Smooth muscle cell (in vitro differentiated cells): ENCODE measurements around the gene TEP1. TPM values are rescaled to one million over a fixed set of nuclear protein-coding genes. Genes with fewer than 3 reads are reported as not detected.

Experiments
- DNase-seq: peaks from one replicate; lab custom pipeline; 2025; ENCODE audit not compliant: unreplicated experiment; lab: John Stamatoyannopoulos, UW
- H2AFZ ChIP-seq: fragments of 200-600 bp; sonication (generic); 2 replicates; pipeline ENCODE4 v1.6.0; 2016; ENCODE audit warnings: antibody characterized with exemption, low read depth, mild to moderate bottlenecking
- H3F3A ChIP-seq: fragments of 200-600 bp; sonication (generic); 2 replicates; pipeline ENCODE4 v1.6.0; 2017; ENCODE audit warnings: antibody characterized with exemption, low read depth
- H3K27ac ChIP-seq: fragments of 200-600 bp; sonication (generic); 2 replicates; pipeline ENCODE4 v1.5.1; 2016; ENCODE audit warnings: low read depth, mild to moderate bottlenecking
- H3K27me3 ChIP-seq: fragments of 200-600 bp; sonication (generic); 2 replicates; pipeline ENCODE4 v1.6.1; 2016; ENCODE audit warnings: low read depth, mild to moderate bottlenecking
- H3K36me3 ChIP-seq: fragments of 200-600 bp; sonication (generic); 2 replicates; pipeline ENCODE4 v1.5.1; 2016; ENCODE audit warnings: low read depth
- H3K4me1 ChIP-seq: fragments of 200-600 bp; sonication (generic); 2 replicates; pipeline ENCODE4 v1.5.1; 2016; ENCODE audit warnings: low read depth
- H3K4me2 ChIP-seq: fragments of 200-600 bp; sonication (generic); 2 replicates; pipeline ENCODE4 v1.6.0; 2016; ENCODE audit warnings: mild to moderate bottlenecking
- H3K4me3 ChIP-seq: fragments of 200-600 bp; sonication (generic); 2 replicates; pipeline ENCODE4 v1.5.1; 2016; ENCODE audit warnings: mild to moderate bottlenecking
- H3K79me2 ChIP-seq: fragments of 200-600 bp; sonication (generic); 2 replicates; pipeline ENCODE4 v1.6.0; 2016; ENCODE audit warnings: low read depth, mild to moderate bottlenecking
- H3K9ac ChIP-seq: fragments of 200-600 bp; sonication (generic); 2 replicates; pipeline ENCODE4 v1.6.0; 2016; ENCODE audit warnings: low read depth
- H3K9me3 ChIP-seq: fragments of 200-600 bp; sonication (generic); replicated peaks from 2 replicates; pipeline ENCODE4 v1.5.1; 2016; ENCODE audit warnings: low read depth
- H4K20me1 ChIP-seq: fragments of 200-600 bp; sonication (generic); 2 replicates; pipeline ENCODE4 v1.6.0; 2016; ENCODE audit warnings: low read depth
- CTCF ChIP-seq: fragments of 200-600 bp; sonication (generic); IDR thresholded peaks from 2 replicates; pipeline ENCODE4 v1.5.1; 2017; ENCODE audit warnings: borderline replicate concordance, mild to moderate bottlenecking, antibody characterized with exemption; ENCODE audit not compliant: insufficient read depth, poor library complexity, severe bottlenecking
- WGBS: methylation state at CpG from one replicate; pipeline ENCODE4 v1.1.7; 2016; ENCODE audit warnings: low lambda C conversion rate; 5-methylcytosine and 5-hydroxymethylcytosine counted together
- polyA plus RNA-seq: library from polyadenylated mRNA; unstranded; fragments of >200 nt; fragmentation: Nextera tagmentation; extraction: Ambion mirVana; gene quantifications from 2 replicates; pipeline ENCODE4 v1.2.1, GENCODE V29; 2016
- total RNA-seq: library from RNA; depleted of rRNA; stranded (reverse); fragments of >200 nt; gene quantifications from 2 replicates; pipeline ENCODE4 v1.2.3, GENCODE V29; 2014

TEP1 gene
- total and polyA plus RNA-seq, 2 experiments from 2014 or later = 4.0 to 10.3 TPM

DNA sequence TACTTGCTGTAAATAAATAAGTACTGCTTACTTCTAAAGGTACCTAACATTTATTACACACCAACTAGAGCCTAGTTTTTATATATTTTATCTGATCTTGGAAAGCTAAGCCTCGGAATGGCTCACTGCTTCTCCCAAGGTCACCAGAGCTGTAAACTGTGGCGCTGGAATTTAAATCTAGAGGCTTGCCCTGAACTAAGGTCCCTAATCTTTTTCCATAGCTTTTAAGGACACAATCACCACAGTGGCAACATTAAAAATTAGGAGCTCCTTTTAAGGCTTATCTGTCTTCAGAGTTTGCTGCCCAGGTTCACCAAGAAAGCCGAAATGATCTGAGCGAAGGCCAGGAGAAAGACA, 80.9 kb downstream of the TEP1 start:
- peak overlapping the region; percentile 92 for H3K4me2 ChIP-seq
- WGBS = 0% methylated on average over 4 of the region's 4 CpGs
- no peak for TF ChIP-seq CTCF
- peaks cover 22% of the 10 kb centered on the region for H4K20me1 ChIP-seq
- H3K27me3 ChIP-seq = no peaks in the 10 kb centered on the region
- DNase-seq = no peak
- H3K9ac ChIP-seq = peak overlapping the region; percentile 69
- H3K9me3 ChIP-seq = no peaks in the 10 kb centered on the region
- peaks cover 9% of the 10 kb centered on the region for H3F3A ChIP-seq
- peaks cover 52% of the 10 kb centered on the region for H3K79me2 ChIP-seq
- peak overlapping the region; percentile 73 for H3K4me3 ChIP-seq
- H3K4me1 ChIP-seq = peaks cover 9% of the 10 kb centered on the region
- peak overlapping the region; percentile 64 for H2AFZ ChIP-seq
- no peaks in the 10 kb centered on the region for H3K36me3 ChIP-seq
- peak overlapping the region; percentile 77 for H3K27ac ChIP-seq

DNA sequence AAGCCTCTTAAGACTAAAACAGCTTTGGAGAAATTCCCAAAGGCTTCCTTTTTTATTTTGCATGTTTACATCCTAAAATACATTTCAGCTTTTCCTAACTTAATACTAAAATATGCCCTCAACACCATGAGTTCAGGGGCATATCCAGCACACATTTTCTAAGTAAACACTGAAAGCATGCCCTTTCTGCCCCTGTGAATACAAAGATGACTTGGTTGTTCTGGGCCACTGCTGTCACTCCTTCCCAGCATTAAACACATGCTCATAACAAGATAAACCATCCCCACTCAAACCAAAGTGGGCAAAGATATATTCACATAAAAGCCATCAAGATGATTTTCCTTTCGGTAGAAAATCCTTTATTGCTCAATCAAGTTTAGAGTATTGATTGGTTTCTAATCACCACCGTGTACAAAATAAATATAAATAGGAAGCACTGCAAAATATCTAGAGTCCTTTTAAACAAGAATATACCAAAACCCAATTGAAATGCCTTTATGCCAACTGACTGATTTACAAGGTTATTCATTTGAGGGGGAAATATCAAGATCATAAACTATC, 82.2 kb downstream of the TEP1 start:
- Histone ChIP-seq H3K79me2 (peaks cover 63% of the 10 kb centered on the region), H3K36me3 (peaks cover 6% of the 10 kb centered on the region), H3K9me3 (no peaks in the 10 kb centered on the region), H2AFZ (no peak overlapping the region), H3K4me2 (peak overlapping the region; percentile 92), H3F3A (peaks cover 10% of the 10 kb centered on the region), H3K27me3 (no peaks in the 10 kb centered on the region), H3K4me3 (peak overlapping the region; percentile 73), H3K4me1 (peaks cover 14% of the 10 kb centered on the region), H3K27ac (no peak overlapping the region), H3K9ac (no peak overlapping the region), H4K20me1 (peaks cover 29% of the 10 kb centered on the region)
- no peak for TF ChIP-seq CTCF
- no peak for DNase-seq
- WGBS = 37% methylated on average over 2 of the region's 2 CpGs

DNA sequence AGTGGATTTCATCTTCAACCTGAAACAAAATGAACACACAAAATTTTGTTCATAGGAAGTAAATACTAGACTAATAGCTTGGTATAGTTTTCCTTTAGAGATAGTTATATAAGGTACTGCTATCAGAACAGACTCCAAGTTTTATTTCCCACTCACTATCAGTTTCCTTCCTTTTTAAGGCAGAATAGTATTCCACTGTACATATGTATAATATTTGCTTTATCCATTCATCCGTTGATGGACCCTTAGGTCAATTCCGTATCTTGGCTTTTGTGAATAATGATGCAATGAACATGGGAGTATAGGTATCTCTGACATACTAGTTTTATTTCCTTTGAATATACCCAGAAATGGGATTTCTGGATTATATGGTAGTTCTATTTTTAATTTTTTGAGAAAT, 83.9 kb downstream of the TEP1 start:
- 99% methylated on average over 2 of the region's 2 CpGs for WGBS
- no peaks in the 10 kb centered on the region for H3K9me3 ChIP-seq
- peaks cover 11% of the 10 kb centered on the region for H3K36me3 ChIP-seq
- DNase-seq = no peak
- no peak overlapping the region for H3K9ac ChIP-seq
- peaks cover 29% of the 10 kb centered on the region for H4K20me1 ChIP-seq
- peaks cover 14% of the 10 kb centered on the region for H3K4me1 ChIP-seq
- peaks cover 70% of the 10 kb centered on the region for H3K79me2 ChIP-seq
- H3F3A ChIP-seq = peaks cover 10% of the 10 kb centered on the region
- no peak overlapping the region for H3K27ac ChIP-seq
- no peaks in the 10 kb centered on the region for H3K27me3 ChIP-seq
- no peak overlapping the region for H3K4me2 ChIP-seq
- no peak for TF ChIP-seq CTCF
- no peak overlapping the region for H3K4me3 ChIP-seq
- no peak overlapping the region for H2AFZ ChIP-seq

GRCh38 chr14:20328705-20329104, 84.6 kb downstream of the TEP1 start:
- no peaks in the 10 kb centered on the region for H3K27me3 ChIP-seq
- H3K4me3 ChIP-seq = no peak overlapping the region
- TF ChIP-seq CTCF = no peak
- peaks cover 14% of the 10 kb centered on the region for H3K4me1 ChIP-seq
- WGBS = 81% methylated on average over 2 of the region's 2 CpGs
- H3F3A ChIP-seq = peaks cover 10% of the 10 kb centered on the region
- peaks cover 11% of the 10 kb centered on the region for H3K36me3 ChIP-seq
- peaks cover 29% of the 10 kb centered on the region for H4K20me1 ChIP-seq
- H3K27ac ChIP-seq = no peak overlapping the region
- no peak for DNase-seq
- H3K79me2 ChIP-seq = peaks cover 70% of the 10 kb centered on the region
- no peaks in the 10 kb centered on the region for H3K9me3 ChIP-seq
- no peak overlapping the region for H3K9ac ChIP-seq
- H3K4me2 ChIP-seq = no peak overlapping the region
- no peak overlapping the region for H2AFZ ChIP-seq
